ENCODE measurements around the gene CYLD.

GRCh38 chr16:50718061-50718760 is 23.7 kb upstream of the CYLD start:
- TF ChIP-seq EZH2phosphoT487 (IDR thresholded peaks at IDR 0.05; ENCODE audit: insufficient read depth, low read depth) = no peak
- TF ChIP-seq EZH2 (IDR thresholded peaks at IDR 0.05; ENCODE audit: insufficient read depth, poor library complexity, severe bottlenecking) = no peak
